ACC112 (cell line): ENCODE measurements around the gene COL11A2.

ENCODE experiments used
- H2AFZ ChIP-seq: fragments of 200-600 bp; sonication (generic); one replicate; pipeline ENCODE4 v1.6.0; 2017; ENCODE audit warnings: antibody characterized with exemption, low read length; ENCODE audit not compliant: unreplicated experiment
- H3K27ac ChIP-seq: fragments of 200-600 bp; sonication (generic); 2 replicates; pipeline ENCODE4 v1.5.1; 2014; ENCODE audit warnings: low read depth, mild to moderate bottlenecking, antibody characterized with exemption, low read length, moderate library complexity
- H3K27me3 ChIP-seq: fragments of 200-600 bp; sonication (generic); 2 replicates; pipeline ENCODE4 v1.6.1; 2014; ENCODE audit warnings: mild to moderate bottlenecking, antibody characterized with exemption, low read length, moderate library complexity, mixed read lengths; ENCODE audit not compliant: insufficient read depth
- H3K36me3 ChIP-seq: fragments of 200-600 bp; sonication (generic); 2 replicates; pipeline ENCODE4 v1.6.1; 2016; ENCODE audit warnings: mild to moderate bottlenecking, antibody characterized with exemption, low read length, moderate library complexity, mixed read lengths; ENCODE audit not compliant: insufficient read depth
- H3K4me1 ChIP-seq: fragments of 200-600 bp; sonication (generic); one replicate; pipeline ENCODE4 v1.6.1; 2016; ENCODE audit warnings: low read length, mixed read lengths; ENCODE audit not compliant: insufficient read depth, unreplicated experiment, control insufficient read depth
- H3K4me3 ChIP-seq: fragments of 200-600 bp; sonication (generic); 2 replicates; pipeline ENCODE4 v1.5.1; 2014; ENCODE audit warnings: mild to moderate bottlenecking, low read depth, low read length
- H3K79me2 ChIP-seq: fragments of 200-600 bp; sonication (generic); one replicate; pipeline ENCODE4 v1.6.0; 2016; ENCODE audit warnings: low read length; ENCODE audit not compliant: control insufficient read depth, unreplicated experiment, insufficient read depth

COL11A2 gene

DNA sequence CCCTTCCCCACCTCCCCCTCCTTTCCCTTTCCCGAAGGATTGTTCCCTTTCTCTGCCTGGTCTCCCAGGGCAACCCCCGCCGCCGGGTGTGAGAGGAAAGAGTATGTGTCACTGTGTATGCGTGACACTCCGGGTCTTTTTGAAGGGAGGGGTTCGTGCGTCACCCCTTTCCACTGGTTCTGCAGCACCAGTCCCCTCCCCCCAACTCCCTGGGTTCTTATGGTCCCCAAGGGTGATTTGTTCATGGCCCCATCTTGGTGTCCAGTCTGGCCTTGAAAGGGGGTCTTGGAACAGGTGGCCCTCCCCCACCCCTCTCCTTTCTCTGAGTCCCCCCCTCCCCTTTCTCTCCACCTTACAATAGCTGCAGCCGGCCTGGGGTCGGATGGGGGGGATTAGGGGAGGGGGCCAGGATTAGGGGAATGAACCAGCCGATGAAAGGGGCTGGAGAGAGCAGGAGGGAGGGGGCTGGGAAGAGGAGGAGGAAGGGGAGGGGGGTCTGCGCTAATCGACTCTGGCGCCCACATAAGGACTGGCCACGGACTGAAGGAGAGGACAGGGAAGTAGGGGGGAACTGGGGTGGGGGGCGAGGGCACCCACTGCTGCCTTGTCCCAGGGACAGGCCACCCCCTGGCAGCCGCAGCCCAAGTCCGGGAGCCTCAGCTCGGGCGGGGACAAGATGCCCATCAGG is 14.7 kb upstream of the COL11A2 start:
- peaks cover 47% of the 10 kb centered on the region for H3K4me1 ChIP-seq
- no peak overlapping the region for H2AFZ ChIP-seq
- H3K27me3 ChIP-seq = no peaks in the 10 kb centered on the region
- H3K4me3 ChIP-seq = peak overlapping the region; percentile 79
- H3K36me3 ChIP-seq = peaks cover 11% of the 10 kb centered on the region; the same call in 1 of the 2 replicates
- H3K79me2 ChIP-seq = peaks cover 21% of the 10 kb centered on the region
- H3K27ac ChIP-seq = peak overlapping the region; percentile 90

DNA sequence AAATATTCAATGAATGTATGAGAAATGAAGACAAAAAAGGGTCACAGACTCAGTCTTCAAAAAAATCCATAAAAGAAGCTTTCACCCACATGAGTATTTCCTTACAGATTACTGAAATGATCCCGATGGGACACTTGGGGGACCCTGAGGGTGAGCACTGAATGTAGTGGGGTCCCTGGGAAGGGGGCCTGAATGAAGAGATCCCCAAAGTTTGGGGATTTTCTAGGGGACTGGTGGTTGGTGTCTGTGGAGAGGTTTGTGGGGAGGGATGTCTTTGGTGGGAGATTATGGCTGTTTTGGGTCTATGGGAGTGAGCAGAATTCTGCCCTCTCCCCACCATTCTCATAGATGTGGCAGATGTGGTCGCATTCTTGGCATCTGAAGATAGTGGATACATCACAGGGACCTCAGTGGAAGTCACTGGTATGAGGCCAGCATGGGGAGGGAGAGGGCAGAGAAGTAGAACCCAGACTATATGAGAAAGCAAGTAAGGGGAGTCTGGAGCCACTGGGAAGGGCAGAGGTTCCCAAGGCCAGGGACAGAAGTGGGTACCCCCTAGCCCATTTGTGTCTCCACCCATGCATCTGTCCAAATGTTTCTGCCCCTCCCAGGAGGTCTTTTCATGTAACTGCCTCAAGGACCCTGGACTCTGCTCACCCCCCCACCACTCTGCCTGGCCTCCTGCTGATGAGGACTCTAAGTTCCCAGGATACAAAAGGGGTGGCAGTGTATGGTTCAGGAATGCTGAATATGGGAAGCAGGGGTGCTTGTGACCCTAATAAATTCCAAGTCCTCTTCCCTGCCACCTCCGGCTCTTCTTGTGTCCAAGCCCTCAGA is 14.0 kb upstream of the COL11A2 start:
- Histone ChIP-seq H3K27me3 (no peaks in the 10 kb centered on the region), H3K36me3 (peaks cover 15% of the 10 kb centered on the region; the same call in 1 of the 2 replicates), H3K79me2 (peaks cover 29% of the 10 kb centered on the region), H3K4me3 (peak overlapping the region; percentile 79; the same call in 1 of the 2 replicates), H2AFZ (no peak overlapping the region), H3K4me1 (peaks cover 51% of the 10 kb centered on the region), H3K27ac (peak overlapping the region; percentile 90)

DNA sequence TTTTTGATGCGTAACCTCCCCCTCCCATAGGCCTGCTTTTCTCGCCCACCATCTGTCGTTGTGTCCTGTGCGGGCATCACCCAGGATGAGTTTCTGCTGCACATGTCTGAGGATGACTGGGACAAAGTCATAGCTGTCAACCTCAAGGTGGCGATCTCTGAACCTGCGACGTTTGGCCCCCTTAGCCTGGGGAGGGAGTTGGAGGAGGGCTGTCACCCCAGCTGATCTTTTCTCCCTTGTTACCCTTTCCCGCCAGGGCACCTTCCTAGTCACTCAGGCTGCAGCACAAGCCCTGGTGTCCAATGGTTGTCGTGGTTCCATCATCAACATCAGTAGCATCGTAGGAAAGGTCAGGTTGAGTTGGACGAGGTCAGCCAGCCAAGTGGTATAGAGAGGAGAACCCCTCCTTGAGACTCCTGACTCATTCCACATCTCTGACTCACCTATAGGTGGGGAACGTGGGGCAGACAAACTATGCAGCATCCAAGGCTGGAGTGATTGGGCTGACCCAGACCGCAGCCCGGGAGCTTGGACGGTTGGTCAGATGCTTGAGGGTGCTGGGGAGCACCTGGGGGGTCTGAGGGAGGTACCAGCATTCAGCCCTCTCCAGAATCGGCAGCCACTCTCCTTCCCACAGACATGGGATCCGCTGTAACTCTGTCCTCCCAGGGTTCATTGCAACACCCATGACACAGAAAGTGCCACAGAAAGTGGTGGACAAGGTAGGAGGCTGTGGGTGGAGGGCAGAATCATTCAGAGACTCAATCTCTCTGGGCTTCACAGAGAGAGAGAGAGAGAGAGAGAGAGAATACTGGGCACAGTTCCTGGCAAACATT is 13.1 kb upstream of the COL11A2 start:
- H3K4me1 ChIP-seq = peaks cover 51% of the 10 kb centered on the region
- H3K79me2 ChIP-seq = peaks cover 34% of the 10 kb centered on the region
- H3K36me3 ChIP-seq = peaks cover 15% of the 10 kb centered on the region; the same call in 1 of the 2 replicates
- peak overlapping the region; percentile 90 for H3K27ac ChIP-seq
- H3K27me3 ChIP-seq = no peaks in the 10 kb centered on the region
- peak overlapping the region; percentile 70 for H3K4me3 ChIP-seq
- no peak overlapping the region for H2AFZ ChIP-seq

DNA sequence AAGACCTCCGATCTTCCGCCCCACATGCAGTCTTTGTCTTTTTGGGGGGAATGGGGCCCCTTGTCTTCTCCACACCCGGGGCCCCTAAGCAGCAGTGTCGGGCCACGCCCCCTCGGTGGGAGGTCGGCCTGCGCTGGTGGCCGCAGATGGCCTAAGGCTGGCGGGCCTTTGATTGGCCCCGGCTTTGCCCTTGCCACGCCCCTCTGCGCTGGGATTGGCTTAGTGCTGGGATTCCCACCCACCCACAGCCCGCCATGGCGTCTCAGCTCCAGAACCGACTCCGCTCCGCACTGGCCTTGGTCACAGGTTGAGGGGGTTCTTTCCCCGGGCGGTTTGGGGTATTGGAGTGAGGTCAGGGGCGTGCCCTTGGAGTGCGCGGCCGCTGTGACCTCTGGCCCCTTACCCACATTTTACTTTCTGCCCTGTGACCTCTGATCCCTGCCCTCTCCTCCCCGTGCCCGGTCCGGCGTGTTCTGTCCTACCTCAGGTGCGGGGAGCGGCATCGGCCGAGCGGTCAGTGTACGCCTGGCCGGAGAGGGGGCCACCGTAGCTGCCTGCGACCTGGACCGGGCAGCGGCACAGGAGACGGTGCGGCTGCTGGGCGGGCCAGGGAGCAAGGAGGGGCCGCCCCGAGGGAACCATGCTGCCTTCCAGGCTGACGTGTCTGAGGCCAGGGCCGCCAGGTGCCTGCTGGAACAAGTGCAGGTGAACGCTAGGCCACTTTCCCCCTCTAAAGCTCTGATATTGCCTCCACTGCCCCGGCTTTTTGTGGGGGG is 12.3 kb upstream of the COL11A2 start, which contains the start of gene HSD17B8:
HSD17B8 (plus strand) TSS at position 241 of the 776 bp plus-strand sequence; CDS start at position 255, 14 bp downstream.
- Histone ChIP-seq H3K4me3 (peak within 1 kb of the TSS; percentile 70), H3K27ac (peak within 1 kb of the TSS; percentile 90), H3K27me3 (no peaks in the 10 kb centered on the region), H3K36me3 (peaks cover 15% of the 10 kb centered on the region; the same call in 1 of the 2 replicates), H2AFZ (no peak within 1 kb of the TSS), H3K79me2 (peaks cover 38% of the 10 kb centered on the region), H3K4me1 (peaks cover 51% of the 10 kb centered on the region)

DNA sequence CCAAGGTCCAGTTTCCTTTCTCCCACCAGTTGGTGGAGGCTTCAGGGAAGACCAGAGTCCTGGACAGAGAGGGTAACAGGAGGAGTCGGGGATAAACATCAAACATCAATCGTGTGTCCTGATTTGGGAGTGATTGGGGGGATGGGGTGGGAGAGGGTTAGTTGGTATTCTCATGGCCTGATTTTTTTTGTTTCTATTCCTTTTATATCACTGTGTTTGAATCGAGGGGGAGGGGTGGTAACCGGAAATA is 11.8 kb upstream of the COL11A2 start:
- Histone ChIP-seq H3K4me1 (peaks cover 51% of the 10 kb centered on the region), H3K27me3 (no peaks in the 10 kb centered on the region), H3K36me3 (peaks cover 15% of the 10 kb centered on the region; the same call in 1 of the 2 replicates), H3K4me3 (peak overlapping the region; percentile 70), H2AFZ (no peak overlapping the region), H3K27ac (peak overlapping the region; percentile 13; the same call in 1 of the 2 replicates), H3K79me2 (peaks cover 43% of the 10 kb centered on the region)

DNA sequence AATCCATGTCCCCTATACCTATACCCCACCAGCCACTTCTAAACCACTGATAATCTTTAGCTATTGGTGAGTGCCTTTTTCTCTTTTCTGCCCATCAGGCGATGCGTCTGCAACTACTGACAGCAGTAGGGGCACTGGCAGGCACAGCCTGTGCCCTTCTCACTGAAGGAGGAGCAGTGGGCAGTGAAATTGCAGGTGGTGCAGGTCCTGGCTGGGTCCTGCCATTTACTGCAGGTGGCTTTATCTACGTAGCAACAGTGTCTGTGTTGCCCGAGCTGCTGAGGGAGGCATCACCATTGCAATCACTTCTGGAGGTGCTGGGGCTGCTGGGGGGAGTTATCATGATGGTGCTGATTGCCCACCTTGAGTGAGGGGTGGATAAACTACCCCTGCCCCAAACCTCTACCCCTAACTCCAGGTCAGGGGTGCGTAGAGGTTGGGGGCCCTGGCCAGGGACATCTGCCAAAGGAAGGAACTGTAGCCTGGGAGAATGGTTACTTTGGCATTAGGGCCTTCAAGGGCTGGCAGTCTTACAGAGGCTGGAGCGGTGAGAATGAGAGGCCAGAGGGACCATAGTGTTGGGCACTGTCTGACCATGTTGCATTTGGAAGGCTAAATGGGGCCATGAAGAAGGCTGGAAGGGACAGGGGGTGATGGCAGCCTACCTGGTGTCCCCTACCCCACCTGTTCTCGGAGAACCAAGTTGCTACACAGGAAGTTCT is 11.3 kb upstream of the COL11A2 start:
- H3K4me3 ChIP-seq = peak overlapping the region; percentile 70
- H3K79me2 ChIP-seq = peaks cover 47% of the 10 kb centered on the region
- no peaks in the 10 kb centered on the region for H3K27me3 ChIP-seq
- H2AFZ ChIP-seq = no peak overlapping the region
- H3K36me3 ChIP-seq = peaks cover 15% of the 10 kb centered on the region; the same call in 1 of the 2 replicates
- H3K4me1 ChIP-seq = peaks cover 55% of the 10 kb centered on the region
- H3K27ac ChIP-seq = peak overlapping the region; percentile 13; the same call in 1 of the 2 replicates

DNA sequence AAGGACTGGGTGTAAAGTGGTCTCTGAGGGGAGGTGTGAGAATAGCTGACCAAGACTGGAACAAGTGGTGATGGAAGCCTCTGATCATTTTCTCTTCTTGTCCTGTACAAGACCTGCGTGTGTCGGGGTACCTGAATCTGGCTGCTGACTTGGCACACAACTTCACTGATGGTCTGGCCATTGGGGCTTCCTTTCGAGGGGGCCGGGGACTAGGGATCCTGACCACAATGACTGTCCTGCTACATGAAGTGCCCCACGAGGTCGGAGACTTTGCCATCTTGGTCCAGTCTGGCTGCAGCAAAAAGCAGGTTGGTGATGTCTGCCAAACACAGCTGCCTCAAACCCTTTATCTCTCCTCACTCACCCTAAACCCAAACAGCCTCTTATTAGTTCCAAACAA is 10.5 kb upstream of the COL11A2 start:
- Histone ChIP-seq H2AFZ (no peak overlapping the region), H3K36me3 (peaks cover 15% of the 10 kb centered on the region; the same call in 1 of the 2 replicates), H3K27ac (no peak overlapping the region), H3K27me3 (no peaks in the 10 kb centered on the region), H3K4me1 (peaks cover 62% of the 10 kb centered on the region), H3K79me2 (peaks cover 47% of the 10 kb centered on the region), H3K4me3 (peak overlapping the region; percentile 99)

DNA sequence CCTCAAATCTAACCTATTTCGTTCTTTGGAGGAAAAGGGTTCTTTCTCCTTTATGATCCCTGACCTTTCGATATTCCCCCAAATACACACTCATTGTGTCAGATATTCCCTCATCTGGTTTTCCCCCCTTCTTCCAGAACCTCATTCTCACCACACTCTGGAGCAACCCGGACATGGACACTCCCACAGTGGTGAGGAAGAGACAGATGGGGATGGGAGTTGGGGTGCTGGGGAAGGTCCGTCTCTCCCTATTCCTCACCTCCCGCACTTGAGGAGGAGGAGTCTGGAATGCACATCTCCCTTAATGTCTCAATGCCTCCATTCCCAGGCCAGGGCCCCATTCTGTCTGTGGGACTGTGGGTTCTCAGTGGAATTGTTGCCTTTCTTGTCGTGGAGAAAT is 9.7 kb upstream of the COL11A2 start:
- Histone ChIP-seq H3K27me3 (no peaks in the 10 kb centered on the region), H3K27ac (peak overlapping the region; percentile 94; the same call in 1 of the 2 replicates), H3K36me3 (peaks cover 15% of the 10 kb centered on the region; the same call in 1 of the 2 replicates), H2AFZ (no peak overlapping the region), H3K4me1 (peaks cover 58% of the 10 kb centered on the region), H3K4me3 (peak overlapping the region; percentile 99), H3K79me2 (peaks cover 47% of the 10 kb centered on the region)

DNA sequence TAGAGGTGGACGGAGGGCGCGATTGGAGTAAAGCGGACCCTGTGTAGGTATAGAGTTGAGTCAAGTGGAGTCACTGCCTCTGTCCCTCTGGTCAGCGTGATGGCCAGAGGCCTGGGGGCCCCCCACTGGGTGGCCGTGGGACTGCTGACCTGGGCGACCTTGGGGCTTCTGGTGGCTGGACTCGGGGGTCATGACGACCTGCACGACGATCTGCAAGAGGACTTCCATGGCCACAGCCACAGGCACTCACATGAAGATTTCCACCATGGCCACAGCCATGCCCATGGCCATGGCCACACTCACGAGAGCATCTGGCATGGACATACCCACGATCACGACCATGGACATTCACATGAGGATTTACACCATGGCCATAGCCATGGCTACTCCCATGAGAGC is 8.9 kb upstream of the COL11A2 start:
- Histone ChIP-seq H3K79me2 (peaks cover 47% of the 10 kb centered on the region), H3K36me3 (peaks cover 15% of the 10 kb centered on the region; the same call in 1 of the 2 replicates), H2AFZ (peak overlapping the region; percentile 87), H3K27me3 (no peaks in the 10 kb centered on the region), H3K27ac (peak overlapping the region; percentile 94), H3K4me1 (peaks cover 50% of the 10 kb centered on the region), H3K4me3 (peak overlapping the region; percentile 99)
